AG10803 (cell line): ENCODE measurements around the gene H2BK1.
A peak's percentile ranks its signal among the peaks of the same experiment; 100 is the strongest.

ENCODE experiments used
- DNase-seq: peaks from one replicate; pipeline ENCODE4 v3.0.0; 2010; ENCODE audit warnings: low read depth
- H3K4me3 ChIP-seq: 2 replicates; pipeline ENCODE4 v1.5.1; 2011; ENCODE audit warnings: mild to moderate bottlenecking, low read length, control low read depth
- CTCF ChIP-seq: conservative IDR thresholded peaks from 2 replicates; pipeline ENCODE4 v1.5.1; 2011; ENCODE audit warnings: mild to moderate bottlenecking, low read length, control low read depth, inconsistent platforms

The H2BK1 gene

GRCh38 chr7:151248346-151249033 is 38.2 kb upstream of the H2BK1 start, which contains the start of gene SMARCD3:
Gene SMARCD3, minus strand, starts transcription at chr7:151248694. Its CDS starts 132 bp downstream, at chr7:151248562.
- no peak for TF ChIP-seq CTCF
- peak; percentile 53 for DNase-seq
- H3K4me3 ChIP-seq = peak within 1 kb of the TSS; percentile 73

GRCh38 chr7:151247611-151248345 is 37.5 kb upstream of the H2BK1 start:
- H3K4me3 ChIP-seq = peak overlapping the region; percentile 73
- DNase-seq = no peak
- no peak for TF ChIP-seq CTCF

GRCh38 chr7:151246851-151247580 is 36.7 kb upstream of the H2BK1 start:
- H3K4me3 ChIP-seq = peak overlapping the region; percentile 73
- no peak for TF ChIP-seq CTCF
- DNase-seq = no peak

- peak overlapping the region; percentile 73 for H3K4me3 ChIP-seq
These were observed 36.0 kb upstream of the H2BK1 start for GRCh38 chr7:151246102-151246850.

GRCh38 chr7:151245360-151246101 is 35.2 kb upstream of the H2BK1 start:
- peak; percentile 37; the same call in 1 of the 2 replicates for TF ChIP-seq CTCF
- H3K4me3 ChIP-seq = peak overlapping the region; percentile 41
- DNase-seq = no peak

More at GRCh38 chr7:151246102-151246850, 36.0 kb upstream of the H2BK1 start:
- TF ChIP-seq CTCF = no peak
- DNase-seq = no peak

- DNase-seq = no peak
- H3K4me3 ChIP-seq = peak overlapping the region; percentile 41
- no peak for TF ChIP-seq CTCF
These were observed 34.6 kb upstream of the H2BK1 start for GRCh38 chr7:151244841-151245346.
